HG03103 (cell line): ENCODE results near the gene KLHL22.
"Not testable (repeated sequence)": the region's sequence is repeated elsewhere in the genome, so short reads cannot be mapped to it uniquely, and the experiment has no call there.

Source experiments
- ATAC-seq: cut with Tn5 transposase; IDR thresholded peaks from one replicate; pipeline ENCODE4 v1.9.1; 2021; ENCODE audit warnings: low read depth; ENCODE audit not compliant: unreplicated experiment

The KLHL22 gene, protein sequence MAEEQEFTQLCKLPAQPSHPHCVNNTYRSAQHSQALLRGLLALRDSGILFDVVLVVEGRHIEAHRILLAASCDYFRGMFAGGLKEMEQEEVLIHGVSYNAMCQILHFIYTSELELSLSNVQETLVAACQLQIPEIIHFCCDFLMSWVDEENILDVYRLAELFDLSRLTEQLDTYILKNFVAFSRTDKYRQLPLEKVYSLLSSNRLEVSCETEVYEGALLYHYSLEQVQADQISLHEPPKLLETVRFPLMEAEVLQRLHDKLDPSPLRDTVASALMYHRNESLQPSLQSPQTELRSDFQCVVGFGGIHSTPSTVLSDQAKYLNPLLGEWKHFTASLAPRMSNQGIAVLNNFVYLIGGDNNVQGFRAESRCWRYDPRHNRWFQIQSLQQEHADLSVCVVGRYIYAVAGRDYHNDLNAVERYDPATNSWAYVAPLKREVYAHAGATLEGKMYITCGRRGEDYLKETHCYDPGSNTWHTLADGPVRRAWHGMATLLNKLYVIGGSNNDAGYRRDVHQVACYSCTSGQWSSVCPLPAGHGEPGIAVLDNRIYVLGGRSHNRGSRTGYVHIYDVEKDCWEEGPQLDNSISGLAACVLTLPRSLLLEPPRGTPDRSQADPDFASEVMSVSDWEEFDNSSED

DNA sequence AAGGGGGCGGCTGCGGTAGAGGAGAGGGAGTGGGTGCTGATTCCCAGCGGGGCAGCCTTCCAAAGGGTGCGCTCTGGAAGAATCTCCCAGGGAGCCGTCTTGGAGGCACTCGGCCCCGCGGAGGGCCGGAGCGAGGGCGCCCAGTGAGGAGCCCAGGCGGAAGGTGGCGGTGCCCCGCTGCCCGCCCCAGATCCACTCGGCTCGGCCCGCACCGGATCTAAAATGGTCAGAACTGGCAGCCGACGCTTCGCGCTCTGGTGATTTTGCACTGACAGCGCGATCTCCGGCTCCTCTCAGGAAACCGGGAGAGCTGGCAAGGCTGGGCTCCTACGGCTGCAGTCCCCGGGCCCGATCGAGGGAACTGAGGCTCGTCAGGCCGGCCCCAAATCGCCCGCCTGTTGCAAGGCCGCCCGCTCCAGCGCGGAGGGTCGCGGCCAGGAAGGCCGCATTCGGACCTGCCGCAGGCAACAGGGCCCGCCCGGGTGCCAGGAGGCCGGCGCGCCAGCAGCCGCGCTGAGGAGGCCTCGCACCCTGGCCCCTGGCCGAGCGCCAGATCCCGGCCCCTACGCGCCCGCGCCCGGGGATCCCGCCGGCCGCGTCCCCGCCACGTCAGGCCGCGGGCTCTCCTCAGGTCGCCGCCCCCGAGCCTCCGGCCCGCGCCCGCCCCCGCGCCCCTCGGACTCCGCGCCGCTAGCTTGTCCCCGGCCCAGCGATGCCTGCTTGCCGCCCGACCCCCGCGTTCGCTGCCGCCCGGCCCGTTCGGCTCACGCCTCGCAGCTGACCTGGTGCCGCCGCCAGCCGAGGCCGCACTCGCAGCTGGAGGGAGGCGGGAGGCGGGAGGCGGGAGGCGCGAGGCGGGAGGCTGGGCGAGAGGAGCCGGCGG is at the start of gene KLHL22:
Gene KLHL22 (minus strand): TSS at position 818 of the 883 bp plus-strand sequence. CDS start 6,584 bp downstream, outside the sequence.
- ATAC-seq, result peak; percentile 26

DNA sequence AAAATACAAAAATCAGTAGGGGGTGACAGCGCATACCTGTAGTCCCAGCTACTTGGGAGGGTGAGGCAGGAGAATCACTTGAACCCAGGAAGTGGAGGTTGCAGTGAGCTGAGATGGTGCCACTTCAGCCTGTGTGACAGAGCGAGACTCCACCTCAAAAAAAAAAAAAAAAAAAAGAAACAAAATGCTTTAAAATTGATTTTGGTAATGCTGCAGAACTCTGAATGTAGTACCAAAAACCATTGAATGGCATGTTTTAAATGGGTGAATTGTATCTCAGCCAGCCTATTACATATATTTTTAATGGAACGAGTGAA is 49.7 kb upstream of the KLHL22 start:
- ATAC-seq, result not testable (repeated sequence)

DNA sequence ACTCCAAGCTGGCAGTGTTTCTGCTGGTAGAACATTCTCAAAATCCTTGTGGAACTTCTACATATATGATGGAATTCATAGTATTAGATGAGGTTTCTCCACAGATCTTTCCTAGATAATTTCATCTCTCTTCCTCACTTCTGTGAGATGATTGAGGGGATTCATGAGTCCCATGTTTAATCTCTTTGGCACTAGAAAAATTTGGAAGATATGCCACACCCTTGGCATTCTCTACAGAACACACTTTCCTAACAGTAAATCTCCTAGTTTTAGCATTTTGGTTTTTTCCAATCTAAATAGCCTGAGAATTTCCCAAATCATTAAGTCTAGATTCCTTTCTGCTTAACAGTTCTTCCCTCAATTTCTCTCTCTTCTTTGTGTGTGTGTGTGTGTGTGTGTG is 47.1 kb upstream of the KLHL22 start:
- ATAC-seq, result no peak

DNA sequence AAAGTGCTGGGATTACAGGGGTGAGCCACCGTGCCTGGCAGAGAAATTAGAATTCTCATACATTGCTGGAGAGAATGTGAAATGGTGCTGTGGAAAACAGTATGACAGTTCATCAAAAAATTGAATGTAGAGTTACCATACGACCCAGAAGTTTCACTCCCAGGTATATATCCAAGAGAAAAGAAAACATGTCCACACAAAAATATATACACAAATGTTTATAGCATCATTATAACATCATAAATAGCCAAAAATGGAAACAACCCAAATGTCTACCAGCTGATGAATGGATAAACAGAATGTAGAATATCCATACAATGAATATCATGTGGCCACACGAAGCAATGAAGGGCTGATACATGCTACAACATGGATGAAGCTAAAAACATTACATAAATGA is 46.5 kb upstream of the KLHL22 start:
- ATAC-seq, result no peak

DNA sequence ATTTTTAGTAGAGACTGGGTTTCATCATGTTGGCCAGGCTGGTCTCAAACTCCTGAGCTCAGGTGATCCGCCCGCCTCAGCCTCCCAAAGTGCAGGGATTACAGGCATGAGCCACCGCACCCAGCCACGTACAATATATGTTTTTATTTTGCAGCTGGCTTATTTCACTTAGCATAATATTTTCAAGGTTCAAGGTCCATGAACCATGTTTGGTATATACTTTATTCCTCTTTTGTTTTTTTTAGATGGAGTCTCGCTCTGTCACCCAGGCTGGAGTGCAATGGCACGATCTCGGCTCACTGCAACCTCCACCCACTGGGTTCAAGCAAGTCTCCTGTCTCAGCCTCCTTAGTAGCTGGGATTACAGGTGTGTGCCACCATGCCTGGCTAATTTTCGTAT is 43.3 kb upstream of the KLHL22 start:
- not testable (repeated sequence) for ATAC-seq

DNA sequence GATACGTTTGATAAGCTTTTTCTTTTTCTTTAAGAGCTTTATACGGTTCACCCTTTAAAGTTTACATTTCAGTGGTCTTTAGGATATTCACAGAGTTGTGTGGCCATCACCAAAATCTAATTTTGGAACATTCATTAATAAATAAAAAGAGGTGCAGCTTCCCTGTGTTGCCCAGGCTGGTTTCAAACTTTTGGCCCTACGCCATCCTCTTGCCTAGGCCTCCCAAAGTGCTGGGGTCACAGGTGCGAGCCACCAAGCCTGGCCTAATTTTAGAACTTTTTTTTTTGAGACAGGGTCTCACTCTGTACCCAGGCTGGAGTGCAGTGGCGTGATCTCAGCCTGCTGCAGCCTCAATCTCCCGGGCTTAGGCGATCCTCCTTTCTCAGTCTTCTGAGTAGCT is 42.4 kb upstream of the KLHL22 start:
- no peak for ATAC-seq

DNA sequence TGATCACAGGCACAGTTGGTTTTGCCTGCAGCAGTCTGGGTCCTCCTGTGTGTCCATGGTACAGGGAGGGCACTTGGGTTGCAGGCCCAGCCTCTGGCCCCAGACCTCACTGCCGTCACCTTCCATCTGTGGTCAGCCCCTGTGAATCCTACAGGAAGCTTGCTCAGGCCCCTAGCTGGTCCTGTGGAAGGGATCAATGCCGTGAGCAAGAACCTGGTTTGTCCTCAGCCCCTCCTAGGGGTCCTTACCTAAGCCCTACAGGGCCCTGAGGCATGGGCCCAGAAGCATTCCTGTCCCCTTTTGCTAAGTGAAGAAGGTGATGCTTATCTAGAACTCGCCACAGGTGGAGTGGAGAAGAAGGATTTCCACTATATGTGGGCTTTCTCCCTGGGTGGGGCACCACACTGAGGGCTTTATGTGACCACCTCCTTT is 41.7 kb upstream of the KLHL22 start:
- no peak for ATAC-seq

DNA sequence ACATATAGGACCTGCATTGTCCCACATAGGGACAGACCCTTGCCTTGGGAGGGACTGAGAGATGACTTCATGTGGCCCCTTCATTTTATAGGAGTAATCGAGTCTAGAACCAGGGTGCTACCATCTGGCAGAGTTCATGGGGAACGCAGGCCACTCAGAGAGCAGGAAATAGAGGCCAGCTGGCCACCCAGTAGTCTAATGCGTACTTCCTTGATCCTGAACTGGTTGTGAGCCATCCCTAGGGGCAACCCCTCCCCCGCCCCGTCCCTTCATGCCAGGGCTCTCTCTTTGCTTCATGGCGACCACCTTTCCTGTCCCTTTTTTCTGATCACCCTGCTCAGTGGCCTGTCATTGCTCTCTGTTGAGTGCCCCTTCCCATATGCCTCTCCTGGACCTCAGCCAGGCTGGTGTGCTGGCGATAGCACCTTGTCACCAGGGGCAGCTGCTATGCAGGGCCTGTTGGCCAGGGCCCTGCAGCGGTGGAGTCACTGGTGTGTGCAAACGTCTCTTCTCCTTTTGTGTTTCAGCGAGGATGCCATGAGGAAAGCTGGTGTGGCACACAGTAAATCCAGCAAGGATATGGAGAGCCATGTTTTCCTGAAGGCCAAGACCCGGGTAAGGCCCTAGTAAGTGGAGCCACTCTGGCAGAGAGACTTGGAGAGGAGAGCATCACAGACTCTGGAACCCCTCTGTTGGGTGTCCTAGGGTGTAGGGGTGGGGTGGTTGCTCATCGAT is 41.2 kb upstream of the KLHL22 start:
- no peak for ATAC-seq

DNA sequence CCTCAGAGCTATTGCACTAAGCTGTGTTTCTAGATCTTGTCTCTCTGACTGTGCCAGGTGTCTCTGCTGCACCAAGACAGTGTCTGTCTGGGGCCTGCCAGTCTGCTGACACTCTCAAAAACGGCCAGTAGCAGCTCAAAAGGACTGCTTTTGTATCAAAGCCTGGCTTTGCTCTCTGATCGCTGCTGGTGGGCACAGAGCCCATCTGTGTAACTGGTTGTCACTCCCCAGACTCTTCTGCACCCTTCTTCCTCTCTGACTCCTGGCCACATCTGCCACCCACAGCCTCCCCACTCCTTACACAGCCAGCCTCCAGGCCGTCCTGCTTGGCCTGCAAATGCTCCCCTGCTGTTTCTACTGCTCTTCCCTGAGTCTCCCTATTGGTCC is 38.3 kb upstream of the KLHL22 start:
- no peak for ATAC-seq

DNA sequence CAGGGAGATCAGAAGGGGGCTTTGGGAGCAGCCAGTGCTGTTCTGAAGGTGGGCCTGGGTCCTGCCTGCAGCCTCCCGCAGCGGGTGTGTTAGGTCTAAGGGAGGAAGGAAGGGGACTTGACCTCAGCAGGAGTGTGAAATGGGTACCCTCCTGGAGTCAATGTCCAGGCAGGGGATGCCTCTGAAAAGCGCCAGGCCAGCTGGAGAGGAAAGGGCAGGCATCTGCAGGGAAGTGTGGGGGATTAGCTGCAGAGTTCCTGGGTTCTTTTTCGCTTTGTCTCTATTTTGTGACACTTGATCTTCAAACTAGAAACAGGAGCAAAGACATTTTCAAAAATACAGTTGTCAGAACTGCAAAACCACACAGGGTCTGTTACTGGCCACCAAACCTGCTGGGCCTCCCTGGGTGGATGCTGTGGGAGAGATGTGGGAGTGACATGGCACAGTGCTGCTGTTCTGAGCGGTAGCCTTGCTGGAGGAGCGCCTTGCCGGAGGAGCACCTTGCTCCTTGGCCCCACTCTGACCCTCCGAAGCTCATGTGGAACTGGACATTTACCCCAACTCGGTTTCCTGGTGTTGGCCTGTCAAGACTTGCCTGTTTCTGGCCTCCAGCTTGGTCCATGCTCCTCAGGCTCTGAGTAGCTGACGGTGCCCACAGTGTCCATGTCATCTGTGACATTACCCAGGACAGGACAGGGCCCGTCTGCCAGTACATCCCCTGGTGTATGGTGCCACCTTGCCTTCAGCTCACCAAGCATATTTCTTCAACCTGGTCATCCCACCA is 37.7 kb upstream of the KLHL22 start:
- ATAC-seq, result no peak

DNA sequence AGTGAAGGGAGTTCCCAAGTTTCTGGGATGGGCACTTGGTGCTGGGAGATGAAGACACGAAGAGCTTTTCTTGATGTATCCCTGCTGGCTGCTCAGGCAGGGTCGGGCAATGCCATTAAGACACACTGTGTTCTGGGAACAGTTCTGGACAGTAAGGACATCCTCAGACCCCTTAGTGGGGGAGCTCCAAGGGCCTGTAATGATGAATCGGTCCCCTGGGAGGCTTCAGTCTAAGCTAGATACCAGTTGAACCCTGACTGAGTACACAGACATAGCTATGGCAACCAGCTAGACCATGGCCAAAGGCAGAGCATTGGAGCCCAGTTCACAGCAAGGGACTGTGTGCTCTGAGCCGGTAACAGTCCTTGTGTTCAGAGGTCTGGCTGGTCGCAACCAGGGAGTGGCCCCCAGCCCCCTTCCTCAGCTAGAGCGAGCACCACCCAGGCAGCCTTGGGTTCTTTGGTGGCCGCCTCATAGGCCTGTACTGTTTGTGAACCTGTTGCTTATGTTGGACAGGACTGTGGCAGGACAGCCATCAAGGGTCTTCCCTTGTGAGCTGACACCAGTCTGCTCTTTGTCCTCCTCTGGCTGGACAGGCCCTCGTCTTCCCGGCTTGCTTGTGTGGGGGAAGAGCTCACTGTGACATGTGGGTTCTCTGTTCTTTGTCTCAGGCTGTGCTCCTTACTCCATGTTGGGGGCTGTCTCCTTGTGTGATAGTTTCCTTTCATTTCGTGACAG is 36.8 kb upstream of the KLHL22 start:
- ATAC-seq, result no peak

DNA sequence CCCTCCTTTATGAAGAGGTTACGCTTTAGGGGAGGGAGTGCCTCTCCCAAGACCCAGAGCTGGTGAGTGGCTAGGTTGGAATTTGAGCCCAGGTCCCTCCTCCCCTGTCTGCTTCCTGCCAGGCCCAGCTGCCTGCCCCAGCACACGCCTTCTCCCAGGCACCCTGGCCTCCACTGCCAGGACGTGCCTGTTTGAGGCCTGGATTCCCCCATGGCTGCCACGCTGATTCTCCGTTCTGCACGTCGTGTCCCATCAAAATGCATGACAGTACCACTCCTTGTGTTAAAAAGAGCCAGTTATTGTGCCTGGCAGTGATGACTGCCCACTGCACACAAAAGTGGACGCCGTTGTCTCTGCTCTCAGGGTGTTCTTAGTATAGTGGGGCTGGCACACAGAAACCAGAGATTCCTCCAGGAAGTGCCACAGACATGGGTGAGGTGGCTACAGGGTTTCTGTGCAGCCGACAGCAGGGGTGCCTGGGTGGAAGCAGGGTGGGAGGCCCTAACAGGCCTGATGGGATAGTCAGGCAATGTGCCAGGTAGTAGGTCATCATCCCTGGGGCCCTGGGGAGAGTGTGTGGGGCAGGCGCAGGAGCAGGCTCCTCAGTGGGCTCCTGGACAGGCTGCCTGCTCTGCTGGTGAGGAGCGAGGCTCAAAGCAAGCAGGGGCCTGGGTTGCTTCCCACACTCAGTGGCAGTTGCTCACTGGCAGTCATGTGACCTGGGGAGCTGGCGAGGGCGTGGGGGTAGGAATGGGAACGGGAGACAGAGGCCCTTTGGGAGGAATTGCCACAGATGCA is 36.0 kb upstream of the KLHL22 start:
- ATAC-seq, result no peak

DNA sequence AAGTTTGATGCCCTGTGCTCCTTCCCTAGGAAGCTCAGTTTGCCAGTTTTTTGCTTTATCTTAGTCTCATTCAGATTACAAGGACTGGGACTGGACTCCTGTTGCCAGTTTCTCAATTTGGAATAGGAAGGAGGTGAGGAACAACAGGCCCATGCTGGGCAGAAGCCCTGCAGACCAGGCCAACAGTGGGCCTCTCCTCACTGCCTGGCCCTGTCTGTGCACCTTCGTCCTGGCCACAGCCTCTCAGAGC is 35.5 kb upstream of the KLHL22 start:
- no peak for ATAC-seq

DNA sequence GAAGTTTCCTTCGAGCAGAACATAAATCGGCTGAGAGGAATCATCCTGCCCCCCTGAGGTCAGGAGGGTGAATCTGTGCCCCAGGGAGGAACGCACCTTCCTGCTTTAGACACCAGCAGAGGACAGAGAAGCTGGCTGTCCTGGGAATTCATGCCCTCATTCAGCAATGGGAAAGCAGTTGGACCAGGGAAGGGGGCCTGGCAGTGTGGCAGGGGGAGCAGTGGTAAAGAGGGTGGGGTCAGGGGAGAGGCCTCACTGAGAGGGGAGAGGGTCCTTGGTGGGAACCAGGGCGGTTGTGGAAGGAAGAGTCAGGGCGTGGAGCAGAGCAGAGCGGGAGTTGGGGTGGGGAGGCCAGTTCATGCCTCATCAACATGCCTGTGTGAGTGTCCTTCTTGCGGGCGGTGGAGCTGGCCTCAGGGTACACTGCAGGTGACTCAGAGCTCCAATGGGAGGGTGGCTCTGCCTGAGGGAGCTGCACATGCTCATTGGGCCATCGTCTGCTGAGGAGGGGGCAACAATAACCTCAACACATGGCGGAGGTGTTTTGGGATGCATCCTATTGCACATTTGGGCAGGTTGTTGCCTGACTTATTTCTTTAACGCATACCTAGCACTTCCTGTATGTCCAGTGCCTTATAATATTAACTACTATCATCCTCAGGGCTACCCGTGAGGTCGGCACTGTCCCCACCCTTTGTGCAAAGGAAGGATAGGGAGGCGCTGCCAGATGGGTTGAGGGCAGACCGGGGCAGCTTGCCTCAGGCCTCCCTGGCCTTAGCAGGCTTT is 35.0 kb upstream of the KLHL22 start:
- ATAC-seq, result no peak

DNA sequence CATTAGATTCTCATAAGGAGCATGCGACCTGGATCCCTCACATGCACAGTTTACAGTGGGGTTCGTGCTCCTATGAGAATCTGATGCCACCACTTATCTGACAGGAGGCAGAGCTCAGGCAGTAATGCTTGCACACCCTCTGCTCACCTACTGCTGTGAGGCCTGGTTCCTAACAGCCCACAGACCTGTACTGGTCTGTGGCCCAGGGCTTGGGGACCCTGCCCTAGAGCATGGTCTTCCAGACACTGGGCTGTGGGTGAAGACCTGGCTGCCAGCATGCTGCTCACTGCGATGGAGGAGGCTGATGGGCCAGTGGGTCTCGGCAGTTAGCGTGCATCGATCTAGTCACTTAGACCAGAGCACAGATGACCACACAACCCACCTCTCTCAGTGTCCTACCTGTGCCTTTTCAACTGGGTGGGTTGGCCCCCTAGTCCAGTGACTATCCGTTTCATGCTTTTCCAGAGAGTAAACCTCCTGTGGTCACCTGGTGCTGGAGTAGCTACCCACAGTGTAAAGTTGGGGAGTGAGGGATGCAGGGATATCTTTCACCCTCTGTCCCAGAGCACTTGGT is 32.9 kb upstream of the KLHL22 start:
- no peak for ATAC-seq

DNA sequence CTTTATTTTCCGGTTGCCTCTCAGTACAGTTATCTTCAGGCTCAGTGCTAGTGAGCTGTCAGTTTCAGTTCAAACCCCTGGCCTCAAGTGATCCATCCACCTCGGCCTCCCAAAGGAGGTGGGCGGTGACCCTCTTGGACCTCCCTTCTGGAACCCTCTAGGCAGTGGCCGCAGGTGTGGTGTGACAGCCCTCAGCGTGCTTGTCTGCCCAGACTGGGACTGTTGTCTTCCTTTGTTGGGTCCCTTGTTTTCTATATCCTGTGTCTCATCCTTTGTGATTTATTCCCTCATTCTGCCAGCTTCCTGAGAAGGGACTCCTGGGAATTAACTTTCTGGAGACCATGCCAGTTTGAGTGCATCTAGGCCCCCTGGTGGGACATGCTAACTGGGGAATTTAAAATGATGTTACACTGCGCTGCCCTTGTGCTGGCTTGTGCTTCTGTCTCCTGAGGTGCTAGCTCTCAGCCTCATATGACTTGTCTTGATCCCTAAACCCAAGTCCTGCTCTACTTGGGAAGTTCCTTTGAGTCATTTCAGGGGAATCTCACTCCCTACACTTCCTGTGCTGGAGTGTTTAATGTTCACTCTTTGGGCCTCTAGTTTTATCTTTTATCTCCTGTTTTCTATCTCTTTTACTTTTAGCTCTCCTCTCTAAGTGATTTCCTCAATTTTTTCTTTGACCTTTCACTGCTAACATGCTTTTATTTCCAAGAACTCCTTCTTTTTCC is 31.2 kb upstream of the KLHL22 start:
- no peak for ATAC-seq

DNA sequence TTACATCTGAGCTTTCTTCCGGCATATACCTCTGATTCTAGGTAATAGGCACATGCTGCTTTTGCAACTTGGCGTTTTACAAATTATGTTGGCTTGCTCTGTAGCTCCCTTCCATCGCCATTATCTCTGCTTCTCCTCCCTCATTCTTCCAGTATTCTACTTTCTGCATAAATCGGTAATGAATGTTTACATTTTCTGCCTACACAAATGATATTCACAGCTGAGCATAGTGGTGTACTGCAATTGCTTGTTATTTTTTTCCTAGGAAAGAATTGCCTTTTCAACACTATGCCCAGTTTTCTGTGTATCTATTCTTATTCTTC is 30.7 kb upstream of the KLHL22 start:
- ATAC-seq, result no peak
